GM19328 (cell line): ENCODE measurements around the gene PPP2R5D.
A peak's percentile ranks its signal among the peaks of the same experiment; 100 is the strongest.

Source experiments
- ATAC-seq: cut with Tn5 transposase; IDR thresholded peaks from one replicate; pipeline ENCODE4 v1.9.1; 2021; ENCODE audit warnings: mild to moderate bottlenecking, moderate library complexity; ENCODE audit not compliant: unreplicated experiment

Gene PPP2R5D

GRCh38 chr6:42963179-42963854 is 21.1 kb upstream of the PPP2R5D start:
- no peak for ATAC-seq

DNA sequence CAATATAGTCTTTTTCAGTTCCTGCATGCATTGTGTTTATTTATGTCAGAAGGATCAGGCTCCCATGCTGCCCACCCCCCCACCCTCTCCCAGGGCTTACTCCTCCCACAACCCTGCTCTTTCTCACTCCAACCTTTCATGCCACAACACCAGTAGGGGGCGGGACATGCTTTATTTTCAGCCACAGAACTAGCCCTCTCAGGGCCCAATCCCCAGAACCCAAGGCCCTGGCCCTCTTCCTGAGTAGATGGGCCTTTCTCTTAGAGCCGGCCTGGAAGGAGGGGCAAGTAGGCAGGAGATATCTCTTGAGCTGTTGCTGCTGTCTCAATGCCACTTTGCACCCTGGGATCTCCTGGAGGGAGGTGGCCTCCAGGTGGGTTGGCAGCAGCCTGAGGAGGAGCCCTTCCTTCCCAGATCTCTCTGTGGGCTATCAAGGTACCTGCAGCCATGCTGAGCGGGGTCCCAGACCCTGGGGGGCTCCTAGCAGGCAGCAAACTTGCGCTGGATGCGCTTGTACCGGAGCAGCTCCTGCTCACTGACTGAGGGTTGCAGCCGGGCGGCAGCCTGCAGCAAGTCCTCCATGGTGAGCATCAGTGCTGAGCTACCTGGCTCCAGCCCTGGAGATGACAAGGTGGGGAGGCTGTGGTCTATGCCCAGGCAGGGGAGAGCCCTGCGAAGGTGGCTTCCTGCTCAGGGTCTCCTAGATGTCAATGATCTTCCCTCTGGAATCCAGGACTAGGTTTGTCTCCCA is 20.3 kb upstream of the PPP2R5D start:
- ATAC-seq: no peak

DNA sequence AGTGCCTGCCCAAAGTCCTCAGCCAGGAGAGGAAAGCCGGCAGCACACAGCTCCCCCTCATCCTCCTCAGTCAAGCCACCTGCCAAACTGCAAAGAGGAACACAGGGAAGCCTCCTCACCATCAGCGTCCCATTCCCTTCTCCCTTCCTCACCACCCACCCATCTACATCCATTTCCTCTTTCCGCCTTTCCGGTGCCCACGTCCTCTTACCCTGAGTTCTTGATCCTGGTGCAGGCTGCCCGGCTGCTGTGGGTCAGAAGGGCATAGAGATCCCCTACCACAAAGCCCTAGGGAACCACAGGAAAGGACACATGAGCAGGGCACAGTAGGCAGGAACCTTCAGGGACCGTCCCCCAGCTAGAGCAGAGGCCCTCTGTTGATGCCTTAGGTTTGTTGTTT is 17.8 kb upstream of the PPP2R5D start:
- ATAC-seq: no peak

DNA sequence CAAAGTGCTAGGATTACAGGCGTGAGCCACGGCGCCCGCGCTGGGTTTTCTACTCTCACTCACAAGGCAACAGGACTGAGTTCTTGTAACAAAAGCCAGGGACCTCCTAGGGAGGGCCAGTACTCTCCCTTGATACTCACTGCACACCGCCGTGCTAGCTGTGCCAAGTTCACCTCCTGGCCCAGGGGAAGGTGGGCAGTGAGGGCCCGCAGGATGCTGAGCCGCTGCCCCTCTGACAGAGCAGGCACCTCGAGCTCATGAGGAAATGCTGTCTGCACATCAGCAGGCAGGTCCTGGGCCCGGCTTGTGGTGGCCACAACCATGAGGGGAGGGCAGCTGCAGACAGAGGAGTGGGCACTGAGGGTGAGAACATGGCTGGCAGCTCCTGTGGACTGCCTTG is 17.1 kb upstream of the PPP2R5D start:
- no peak for ATAC-seq

DNA sequence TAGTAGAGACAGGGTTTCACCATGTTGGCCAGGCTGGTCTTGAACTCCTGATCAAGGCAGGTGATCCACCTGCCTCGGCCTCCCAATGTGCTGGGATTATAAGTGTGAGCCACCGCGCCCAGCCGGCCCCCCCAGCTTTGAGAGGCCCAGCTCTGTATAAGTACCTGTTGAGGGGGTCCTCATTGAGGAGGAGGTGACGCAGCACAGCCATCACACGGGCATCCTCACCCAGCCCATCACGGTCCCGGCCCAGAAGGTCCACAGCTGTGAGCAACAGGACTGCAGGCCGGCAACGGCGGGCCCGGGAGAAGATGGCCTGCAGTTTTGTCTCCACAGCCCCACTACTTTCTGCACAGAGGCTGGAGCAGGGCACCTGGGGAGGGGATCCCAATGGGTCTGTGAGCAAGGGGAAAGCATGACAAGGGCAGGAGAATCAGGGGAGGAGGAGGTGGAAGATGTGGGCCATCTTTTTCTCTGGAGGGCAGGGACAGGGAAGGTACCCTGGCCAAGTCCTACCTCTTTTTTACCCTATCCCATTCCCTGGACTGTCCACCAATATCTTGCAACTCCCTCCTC is 16.2 kb upstream of the PPP2R5D start:
- ATAC-seq: no peak

DNA sequence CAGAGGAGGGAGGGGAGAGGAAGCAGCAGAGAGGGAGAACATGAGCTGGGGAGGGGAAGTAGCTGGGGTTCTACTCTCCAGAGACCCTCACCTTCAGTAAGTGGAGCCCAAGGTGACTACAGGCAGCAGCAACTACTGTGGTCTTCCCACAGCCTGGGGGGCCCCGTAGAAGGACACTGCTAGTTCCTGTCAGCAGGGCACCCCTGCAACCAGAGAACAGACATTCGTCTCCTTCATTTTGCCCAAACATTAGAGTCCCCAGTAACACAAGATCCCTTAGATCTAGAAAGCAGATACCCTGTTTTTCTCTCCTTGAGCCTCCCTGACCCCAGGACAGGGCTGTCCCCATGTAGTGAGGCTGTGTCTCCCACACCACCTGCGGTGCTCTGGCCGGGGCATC is 15.6 kb upstream of the PPP2R5D start:
- no peak for ATAC-seq

DNA sequence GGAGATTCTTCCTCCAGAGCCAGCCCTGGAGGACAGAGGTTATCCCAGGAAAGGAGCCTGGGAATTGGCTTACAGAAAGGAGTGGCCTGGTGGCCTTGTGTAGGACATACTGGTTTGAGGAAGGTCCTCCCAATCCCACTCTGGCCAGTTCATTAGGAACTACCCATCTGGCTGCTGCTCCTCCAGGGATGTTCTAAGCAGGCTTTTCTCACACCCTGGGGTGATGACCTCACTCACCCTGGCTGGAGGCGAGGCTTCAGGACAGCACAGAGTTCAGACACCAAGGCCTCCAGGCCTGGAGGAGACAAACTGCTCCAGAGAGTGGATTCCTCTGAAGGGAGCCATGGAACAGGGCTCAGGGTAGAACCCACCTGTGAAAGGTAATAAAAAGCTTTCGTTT is 14.9 kb upstream of the PPP2R5D start:
- no peak for ATAC-seq

DNA sequence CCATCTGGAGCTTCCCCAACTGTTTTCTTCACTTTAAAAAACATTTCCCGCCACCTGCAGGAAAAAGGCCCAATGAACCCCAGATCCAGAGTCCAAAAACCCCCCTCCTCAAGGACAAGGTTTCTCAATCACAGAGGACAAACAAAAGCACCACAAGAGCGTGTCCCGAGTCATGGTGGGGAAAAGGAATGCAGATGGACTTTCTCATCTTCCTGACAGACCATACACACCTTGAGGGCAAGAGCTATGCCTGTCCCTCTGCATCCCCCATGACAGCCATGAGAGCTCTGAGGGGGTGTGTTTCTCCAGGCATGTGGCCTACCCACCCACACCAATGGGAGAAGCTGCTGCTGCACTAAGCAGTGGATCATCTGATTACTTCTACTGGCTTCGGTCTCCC is 14.4 kb upstream of the PPP2R5D start:
- no peak for ATAC-seq

- ATAC-seq: no peak
Observed at GRCh38 chr6:42970871-42971612, 13.3 kb upstream of the PPP2R5D start.

- no peak for ATAC-seq
Observed at GRCh38 chr6:42971746-42972327, 12.5 kb upstream of the PPP2R5D start.

DNA sequence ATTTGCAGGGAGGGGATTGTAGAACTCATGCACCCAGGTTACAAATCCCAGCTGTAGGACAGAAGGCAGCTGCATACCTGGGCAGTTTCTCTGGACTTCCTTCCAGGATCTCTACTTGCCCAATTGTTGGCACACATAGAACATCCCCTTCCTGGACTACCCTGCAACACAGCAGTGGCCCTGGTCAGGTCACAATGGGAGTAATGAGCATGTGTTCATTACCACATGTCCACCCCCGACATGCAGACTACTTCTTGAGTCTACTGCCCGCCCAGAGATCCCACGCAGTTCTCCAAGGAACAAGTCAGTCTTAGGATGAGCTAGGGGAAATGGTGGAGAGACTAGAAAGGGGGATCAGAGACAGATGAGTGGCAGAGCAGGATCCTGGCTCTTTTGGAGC is 10.4 kb upstream of the PPP2R5D start:
- ATAC-seq: no peak

DNA sequence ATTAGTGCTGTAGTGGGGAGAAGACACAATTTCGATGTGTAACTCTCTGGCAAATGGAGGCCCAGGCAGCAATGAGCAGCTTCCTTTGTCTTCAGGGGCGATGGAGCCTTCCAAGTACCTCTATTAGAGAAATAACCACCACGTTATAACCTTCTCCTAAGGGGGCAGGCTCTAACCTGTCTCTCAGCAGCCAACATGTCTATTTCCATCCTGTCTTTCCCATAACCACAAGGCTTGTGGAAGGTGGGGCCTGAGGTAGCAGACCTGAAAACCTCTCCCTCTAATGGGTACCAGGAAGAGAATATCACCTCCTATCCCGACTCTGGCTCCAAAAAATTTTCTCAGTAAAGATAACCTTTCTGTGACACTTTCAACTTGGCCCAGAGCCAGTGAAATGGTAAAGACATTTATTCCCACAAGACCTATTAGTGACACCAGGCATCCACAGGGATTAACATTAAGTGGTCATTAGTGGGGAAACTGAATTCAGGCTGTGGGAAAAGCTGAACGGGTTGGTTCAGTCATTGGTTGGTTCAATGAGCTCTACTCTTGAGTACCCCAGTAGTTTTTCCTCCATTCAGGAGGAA is 9.4 kb upstream of the PPP2R5D start:
- ATAC-seq: no peak

- peak; percentile 11 for ATAC-seq
Observed at GRCh38 chr6:42978487-42978838, 5.9 kb upstream of the PPP2R5D start.

DNA sequence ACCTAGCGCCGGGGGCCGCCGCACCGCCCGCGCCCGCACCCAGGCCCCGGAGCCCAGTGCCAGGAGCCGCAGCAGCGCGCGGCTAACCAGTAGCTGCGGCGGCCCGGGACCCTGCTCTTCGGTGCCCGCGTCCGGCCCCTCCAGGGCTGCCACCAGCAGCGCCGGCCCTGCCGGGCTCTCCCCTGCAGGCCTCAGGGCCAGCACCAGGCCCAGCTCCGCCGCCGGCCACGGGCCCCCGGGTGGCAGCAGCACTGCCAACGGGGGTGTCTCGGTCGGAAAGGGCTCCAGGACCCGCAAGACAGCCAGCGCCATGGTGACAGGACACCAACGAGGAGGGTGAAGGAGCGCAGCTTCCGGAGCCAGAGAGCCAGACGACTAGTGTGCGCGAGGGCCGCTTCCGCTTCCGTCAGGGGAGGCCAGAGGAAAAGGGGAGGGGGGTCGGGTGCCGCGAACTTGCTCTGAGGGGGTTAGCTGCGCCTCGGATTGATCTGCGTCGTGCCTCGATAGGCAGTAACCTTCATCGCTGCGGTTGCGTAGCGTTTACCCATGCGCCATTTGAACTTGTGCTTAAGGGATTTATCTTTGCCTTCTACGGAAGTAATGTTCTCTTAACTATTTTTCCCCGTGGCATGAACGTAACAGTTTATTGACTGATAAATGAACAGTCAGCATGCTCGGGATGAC is 5.4 kb upstream of the PPP2R5D start, which contains the start of gene PEX6:
PEX6 (minus strand) TSS at position 343 of the 684 bp plus-strand sequence; CDS start at position 312, 31 bp downstream.
- ATAC-seq: peak; percentile 94

GRCh38 chr6:42979523-42980177 is 4.7 kb upstream of the PPP2R5D start:
- no peak for ATAC-seq

DNA sequence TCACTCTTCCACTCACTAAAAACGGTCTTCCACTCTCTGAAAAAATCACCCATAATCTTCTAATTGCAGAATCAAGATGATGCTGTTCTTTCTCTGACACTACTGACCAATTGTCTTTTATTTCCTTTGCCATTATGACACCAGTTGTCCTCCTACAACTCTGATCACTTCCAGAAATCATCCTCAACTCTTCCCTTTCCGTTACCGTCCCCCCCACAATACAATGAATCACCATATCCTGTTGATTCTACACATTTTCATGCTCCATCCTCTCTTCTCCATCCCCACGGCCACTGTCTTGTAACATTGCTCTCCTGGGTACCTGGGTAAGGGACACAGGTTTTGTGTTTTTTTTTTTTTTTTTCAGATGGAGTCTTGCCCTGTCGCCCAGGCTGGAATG is 2.5 kb upstream of the PPP2R5D start:
- no peak for ATAC-seq

DNA sequence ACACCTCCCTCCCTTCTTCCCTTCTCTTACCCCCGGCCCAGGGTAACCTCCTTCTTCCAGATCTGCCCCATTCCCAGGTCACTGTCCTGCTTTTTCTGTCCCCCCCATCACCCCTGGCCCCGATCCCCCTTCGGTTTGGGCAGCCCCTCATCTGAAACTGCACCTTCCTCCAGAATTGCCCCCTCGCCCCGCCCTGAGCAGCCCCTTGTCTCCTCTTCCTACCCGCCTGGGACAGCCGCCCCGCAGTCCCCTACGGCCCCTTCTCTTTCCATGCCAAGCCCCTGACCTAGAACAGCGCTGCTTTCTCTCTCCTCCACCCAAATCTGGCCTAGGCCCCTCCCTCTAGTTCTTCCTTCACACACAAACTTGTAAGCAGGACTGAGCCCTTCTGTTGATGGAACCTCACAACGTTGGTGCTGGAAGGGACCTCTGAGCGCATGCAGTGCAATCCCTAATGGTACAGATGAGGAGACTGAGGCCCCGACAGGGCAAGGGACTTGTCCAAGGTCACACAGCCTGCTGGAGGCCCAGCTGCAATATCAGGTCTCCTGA is 630 bp downstream of the PPP2R5D start:
- ATAC-seq: no peak

DNA sequence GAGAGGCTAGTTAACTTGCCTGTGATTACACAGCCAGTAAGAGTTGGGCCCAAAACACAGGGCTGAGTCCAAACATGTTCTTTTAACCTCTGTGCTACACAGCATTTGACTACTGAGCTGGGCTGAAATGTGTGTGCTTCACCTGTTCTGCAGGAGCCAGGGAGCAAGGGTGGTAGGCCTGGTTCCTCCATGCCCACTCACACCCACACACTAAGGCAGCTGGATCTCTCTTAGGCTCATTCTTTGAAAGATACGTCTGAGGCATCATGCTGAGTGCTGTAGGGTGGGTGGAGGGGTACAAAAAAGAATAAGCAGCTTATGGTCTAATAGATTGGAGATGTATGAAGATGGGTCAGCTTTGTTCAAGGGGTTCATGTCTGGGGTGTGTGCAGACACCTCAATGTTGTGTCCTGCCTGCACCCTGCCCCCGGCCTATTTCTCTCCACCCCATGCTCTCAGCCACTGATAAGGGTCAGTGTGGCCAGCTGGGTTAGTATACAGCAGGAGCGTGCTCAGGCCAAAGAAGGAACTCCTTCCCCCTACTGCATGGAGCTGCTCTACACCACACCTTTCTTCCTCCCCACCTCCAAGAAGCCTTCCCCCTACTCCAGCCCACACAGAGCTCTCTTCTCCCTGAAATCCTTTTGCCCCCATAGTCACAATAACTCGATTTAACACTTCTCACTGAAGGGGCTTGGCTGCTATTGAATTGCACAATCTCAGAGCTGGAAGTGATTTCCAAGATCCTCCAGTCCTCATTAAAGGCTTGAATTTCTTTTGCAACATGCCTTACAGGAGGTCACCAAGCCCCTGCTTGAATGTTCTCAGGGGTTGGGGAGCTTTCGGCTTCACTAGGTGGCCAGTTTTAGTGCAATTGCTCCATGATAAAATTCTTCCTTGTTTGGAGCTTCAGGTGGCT is 3.4 kb downstream of the PPP2R5D start:
- ATAC-seq: no peak
